Fibroblast of mammary gland (primary cell): ENCODE data around the gene GRAMD1C.

Experiments
- DNase-seq: peaks from one replicate; pipeline ENCODE4 v3.0.0-alpha.2; 2010; ENCODE audit warnings: low read depth
- H3K4me3 ChIP-seq: 2 replicates; pipeline ENCODE4 v1.5.1; 2011; ENCODE audit warnings: low read depth, mild to moderate bottlenecking, low read length, moderate library complexity; ENCODE audit not compliant: control insufficient read depth
- CTCF ChIP-seq: conservative IDR thresholded peaks from 2 replicates; pipeline ENCODE4 v1.5.1; 2011; ENCODE audit warnings: low read depth, low read length, inconsistent platforms; ENCODE audit not compliant: control insufficient read depth, insufficient read depth

Gene GRAMD1C

GRCh38 chr3:113852506-113852905, 13.9 kb downstream of the GRAMD1C start:
- no peak for DNase-seq
- H3K4me3 ChIP-seq: no peak overlapping the region
- TF ChIP-seq CTCF: no peak

GRCh38 chr3:113867506-113867905, 28.9 kb downstream of the GRAMD1C start:
- TF ChIP-seq CTCF: no peak
- H3K4me3 ChIP-seq: no peak overlapping the region
- peak; percentile 65 for DNase-seq

GRCh38 chr3:113873293-113873692, 34.7 kb downstream of the GRAMD1C start:
- TF ChIP-seq CTCF: no peak
- DNase-seq: no peak
- H3K4me3 ChIP-seq: no peak overlapping the region

GRCh38 chr3:113873814-113874526, 35.4 kb downstream of the GRAMD1C start:
- no peak overlapping the region for H3K4me3 ChIP-seq
- DNase-seq: no peak
- no peak for TF ChIP-seq CTCF

GRCh38 chr3:113878403-113878802, 39.8 kb downstream of the GRAMD1C start:
- TF ChIP-seq CTCF: no peak
- no peak overlapping the region for H3K4me3 ChIP-seq
- DNase-seq: no peak

GRCh38 chr3:113885050-113885449, 46.5 kb downstream of the GRAMD1C start:
- DNase-seq: no peak
- no peak overlapping the region for H3K4me3 ChIP-seq

More at GRCh38 chr3:113885050-113885449, 46.5 kb downstream of the GRAMD1C start:
- no peak for TF ChIP-seq CTCF
